HEK293 (cell line): Measurements from ENCODE around the gene TRIM33.

Experiments used
- ZNF174 ChIP-seq: fragments of 450-650 bp; formaldehyde crosslinking; IDR thresholded peaks from 2 replicates; pipeline ENCODE4 v1.5.0; 2017; ENCODE audit warnings: missing biosample characterization, mild to moderate bottlenecking, missing genetic modification characterization
- ZNF311 ChIP-seq: fragments of 450-650 bp; formaldehyde crosslinking; IDR thresholded peaks from 2 replicates; pipeline ENCODE4 v1.5.1; 2017; ENCODE audit warnings: missing biosample characterization, missing genetic modification characterization, borderline replicate concordance
- ZNF621 ChIP-seq: fragments of 450-650 bp; formaldehyde crosslinking; IDR thresholded peaks from 2 replicates; pipeline ENCODE4 v1.5.1; 2017; ENCODE audit warnings: missing biosample characterization, missing genetic modification characterization
- TF ChIP-seq, protein P1 (sequence below): fragments of 450-650 bp; formaldehyde crosslinking; IDR thresholded peaks from 2 replicates; pipeline ENCODE4 v1.5.1; 2016; ENCODE audit warnings: missing biosample characterization, missing genetic modification characterization
- TF ChIP-seq, protein P2 (sequence below): fragments of 450-650 bp; formaldehyde crosslinking; IDR thresholded peaks from 2 replicates; pipeline ENCODE4 v1.5.1; 2017; ENCODE audit warnings: missing biosample characterization, missing genetic modification characterization
- TF ChIP-seq, protein P3 (sequence below): fragments of 450-650 bp; formaldehyde crosslinking; IDR thresholded peaks from 2 replicates; pipeline ENCODE4 v1.5.1; 2016; ENCODE audit warnings: missing biosample characterization, missing genetic modification characterization
- TF ChIP-seq, protein P4 (sequence below): fragments of 450-650 bp; formaldehyde crosslinking; IDR thresholded peaks from 2 replicates; pipeline ENCODE4 v1.5.1; 2016; ENCODE audit warnings: missing biosample characterization, missing genetic modification characterization
- TF ChIP-seq, protein P5 (sequence below): fragments of 450-650 bp; IDR thresholded peaks from 2 replicates; pipeline ENCODE4 v1.5.1; 2018; ENCODE audit warnings: missing biosample characterization, mild to moderate bottlenecking, missing genetic modification characterization

- no peak for TF ChIP-seq ZNF621 (tag by site-specific recombination)
- TF ChIP-seq ZNF174, result no peak
- TF ChIP-seq, protein P1, sequence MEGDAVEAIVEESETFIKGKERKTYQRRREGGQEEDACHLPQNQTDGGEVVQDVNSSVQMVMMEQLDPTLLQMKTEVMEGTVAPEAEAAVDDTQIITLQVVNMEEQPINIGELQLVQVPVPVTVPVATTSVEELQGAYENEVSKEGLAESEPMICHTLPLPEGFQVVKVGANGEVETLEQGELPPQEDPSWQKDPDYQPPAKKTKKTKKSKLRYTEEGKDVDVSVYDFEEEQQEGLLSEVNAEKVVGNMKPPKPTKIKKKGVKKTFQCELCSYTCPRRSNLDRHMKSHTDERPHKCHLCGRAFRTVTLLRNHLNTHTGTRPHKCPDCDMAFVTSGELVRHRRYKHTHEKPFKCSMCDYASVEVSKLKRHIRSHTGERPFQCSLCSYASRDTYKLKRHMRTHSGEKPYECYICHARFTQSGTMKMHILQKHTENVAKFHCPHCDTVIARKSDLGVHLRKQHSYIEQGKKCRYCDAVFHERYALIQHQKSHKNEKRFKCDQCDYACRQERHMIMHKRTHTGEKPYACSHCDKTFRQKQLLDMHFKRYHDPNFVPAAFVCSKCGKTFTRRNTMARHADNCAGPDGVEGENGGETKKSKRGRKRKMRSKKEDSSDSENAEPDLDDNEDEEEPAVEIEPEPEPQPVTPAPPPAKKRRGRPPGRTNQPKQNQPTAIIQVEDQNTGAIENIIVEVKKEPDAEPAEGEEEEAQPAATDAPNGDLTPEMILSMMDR (tag by site-specific recombination), result no peak
- no peak for TF ChIP-seq ZNF311
- TF ChIP-seq, protein P2, sequence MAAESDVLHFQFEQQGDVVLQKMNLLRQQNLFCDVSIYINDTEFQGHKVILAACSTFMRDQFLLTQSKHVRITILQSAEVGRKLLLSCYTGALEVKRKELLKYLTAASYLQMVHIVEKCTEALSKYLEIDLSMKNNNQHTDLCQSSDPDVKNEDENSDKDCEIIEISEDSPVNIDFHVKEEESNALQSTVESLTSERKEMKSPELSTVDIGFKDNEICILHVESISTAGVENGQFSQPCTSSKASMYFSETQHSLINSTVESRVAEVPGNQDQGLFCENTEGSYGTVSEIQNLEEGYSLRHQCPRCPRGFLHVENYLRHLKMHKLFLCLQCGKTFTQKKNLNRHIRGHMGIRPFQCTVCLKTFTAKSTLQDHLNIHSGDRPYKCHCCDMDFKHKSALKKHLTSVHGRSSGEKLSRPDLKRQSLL, result no peak
- TF ChIP-seq, protein P3, sequence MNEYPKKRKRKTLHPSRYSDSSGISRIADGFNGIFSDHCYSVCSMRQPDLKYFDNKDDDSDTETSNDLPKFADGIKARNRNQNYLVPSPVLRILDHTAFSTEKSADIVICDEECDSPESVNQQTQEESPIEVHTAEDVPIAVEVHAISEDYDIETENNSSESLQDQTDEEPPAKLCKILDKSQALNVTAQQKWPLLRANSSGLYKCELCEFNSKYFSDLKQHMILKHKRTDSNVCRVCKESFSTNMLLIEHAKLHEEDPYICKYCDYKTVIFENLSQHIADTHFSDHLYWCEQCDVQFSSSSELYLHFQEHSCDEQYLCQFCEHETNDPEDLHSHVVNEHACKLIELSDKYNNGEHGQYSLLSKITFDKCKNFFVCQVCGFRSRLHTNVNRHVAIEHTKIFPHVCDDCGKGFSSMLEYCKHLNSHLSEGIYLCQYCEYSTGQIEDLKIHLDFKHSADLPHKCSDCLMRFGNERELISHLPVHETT (tag by site-specific recombination), result no peak
- TF ChIP-seq, protein P4, sequence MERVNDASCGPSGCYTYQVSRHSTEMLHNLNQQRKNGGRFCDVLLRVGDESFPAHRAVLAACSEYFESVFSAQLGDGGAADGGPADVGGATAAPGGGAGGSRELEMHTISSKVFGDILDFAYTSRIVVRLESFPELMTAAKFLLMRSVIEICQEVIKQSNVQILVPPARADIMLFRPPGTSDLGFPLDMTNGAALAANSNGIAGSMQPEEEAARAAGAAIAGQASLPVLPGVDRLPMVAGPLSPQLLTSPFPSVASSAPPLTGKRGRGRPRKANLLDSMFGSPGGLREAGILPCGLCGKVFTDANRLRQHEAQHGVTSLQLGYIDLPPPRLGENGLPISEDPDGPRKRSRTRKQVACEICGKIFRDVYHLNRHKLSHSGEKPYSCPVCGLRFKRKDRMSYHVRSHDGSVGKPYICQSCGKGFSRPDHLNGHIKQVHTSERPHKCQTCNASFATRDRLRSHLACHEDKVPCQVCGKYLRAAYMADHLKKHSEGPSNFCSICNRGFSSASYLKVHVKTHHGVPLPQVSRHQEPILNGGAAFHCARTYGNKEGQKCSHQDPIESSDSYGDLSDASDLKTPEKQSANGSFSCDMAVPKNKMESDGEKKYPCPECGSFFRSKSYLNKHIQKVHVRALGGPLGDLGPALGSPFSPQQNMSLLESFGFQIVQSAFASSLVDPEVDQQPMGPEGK (tag by site-specific recombination), result no peak
- TF ChIP-seq, protein P5, sequence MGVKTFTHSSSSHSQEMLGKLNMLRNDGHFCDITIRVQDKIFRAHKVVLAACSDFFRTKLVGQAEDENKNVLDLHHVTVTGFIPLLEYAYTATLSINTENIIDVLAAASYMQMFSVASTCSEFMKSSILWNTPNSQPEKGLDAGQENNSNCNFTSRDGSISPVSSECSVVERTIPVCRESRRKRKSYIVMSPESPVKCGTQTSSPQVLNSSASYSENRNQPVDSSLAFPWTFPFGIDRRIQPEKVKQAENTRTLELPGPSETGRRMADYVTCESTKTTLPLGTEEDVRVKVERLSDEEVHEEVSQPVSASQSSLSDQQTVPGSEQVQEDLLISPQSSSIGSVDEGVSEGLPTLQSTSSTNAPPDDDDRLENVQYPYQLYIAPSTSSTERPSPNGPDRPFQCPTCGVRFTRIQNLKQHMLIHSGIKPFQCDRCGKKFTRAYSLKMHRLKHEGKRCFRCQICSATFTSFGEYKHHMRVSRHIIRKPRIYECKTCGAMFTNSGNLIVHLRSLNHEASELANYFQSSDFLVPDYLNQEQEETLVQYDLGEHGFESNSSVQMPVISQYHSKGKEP, result no peak
Measured at GRCh38 chr1:114472408-114472807, 38.6 kb downstream of the TRIM33 start.
